Measurements from ENCODE around the gene LRRC39.

LRRC39 gene

GRCh38 chr1:100146958-100147357 lies 31.1 kb downstream of the LRRC39 start:
- DNase-seq: no peak

GRCh38 chr1:100145116-100145515 lies 32.9 kb downstream of the LRRC39 start:
- DNase-seq: no peak

GRCh38 chr1:100142343-100142742 lies 35.7 kb downstream of the LRRC39 start:
- no peak for DNase-seq

GRCh38 chr1:100141192-100141591 lies 36.9 kb downstream of the LRRC39 start:
- DNase-seq: no peak

- DNase-seq: no peak
Observed at GRCh38 chr1:100137602-100138001, 40.5 kb downstream of the LRRC39 start.

GRCh38 chr1:100134872-100135271 lies 43.2 kb downstream of the LRRC39 start:
- DNase-seq: no peak

GRCh38 chr1:100132566-100133477 lies 45.2 kb downstream of the LRRC39 start, which contains the start of the genes SASS6 and TRMT13:
Gene SASS6 (minus strand): TSS chr1:100132930. CDS start chr1:100132814, 116 bp downstream.
Gene TRMT13 (plus strand): TSS chr1:100133163. CDS start chr1:100133169, 6 bp downstream.
- DNase-seq: peak; percentile 98

- no peak for DNase-seq
Observed at GRCh38 chr1:100131623-100132022, 46.4 kb downstream of the LRRC39 start.

DNA sequence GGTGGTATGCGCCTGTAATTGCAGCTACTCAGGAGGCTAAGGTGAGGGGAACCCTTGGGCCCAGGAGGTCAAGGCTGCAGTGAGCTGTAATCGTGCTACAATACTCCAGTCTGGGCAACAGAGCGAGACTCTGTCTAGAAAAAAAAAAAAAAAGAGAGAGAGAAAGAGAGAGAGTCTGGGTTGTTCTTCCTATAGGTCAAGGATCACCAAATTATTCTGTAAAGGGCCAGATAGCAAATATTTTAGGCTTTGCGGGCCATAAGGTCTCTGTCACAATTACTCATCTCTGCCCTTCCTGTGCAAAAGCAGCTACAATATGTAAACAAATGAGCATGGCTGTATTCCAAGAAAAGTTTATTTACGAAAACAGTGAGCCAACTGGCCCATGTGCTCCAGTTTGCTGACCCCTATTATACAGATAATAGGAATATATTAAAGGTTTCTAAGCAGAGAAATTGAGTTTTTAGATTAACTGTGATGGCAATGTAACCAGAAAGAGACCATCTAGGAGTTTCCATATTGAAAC lies 47.4 kb downstream of the LRRC39 start:
- no peak for DNase-seq

GRCh38 chr1:100127226-100127625 lies 50.8 kb downstream of the LRRC39 start:
- no peak for DNase-seq

DNA sequence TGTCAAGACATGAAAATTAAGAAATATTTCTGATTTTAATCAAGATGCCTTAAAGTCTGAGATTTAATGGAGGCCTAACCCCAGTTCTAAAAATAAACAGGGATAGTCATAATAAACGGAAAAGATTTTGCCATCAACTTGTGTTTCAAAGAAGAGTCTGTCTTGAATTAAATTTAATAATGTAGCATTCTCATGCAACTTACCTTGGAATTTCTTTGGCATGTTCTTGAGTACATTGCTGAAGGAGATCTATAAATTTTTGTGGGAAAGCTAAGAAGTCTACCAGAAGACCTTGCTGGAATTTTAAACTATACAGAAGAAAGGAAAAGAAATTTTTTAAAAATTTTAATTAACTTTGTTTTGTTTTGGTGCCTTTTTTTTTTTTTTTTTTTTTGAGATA lies 55.9 kb downstream of the LRRC39 start:
- no peak for DNase-seq

DNA sequence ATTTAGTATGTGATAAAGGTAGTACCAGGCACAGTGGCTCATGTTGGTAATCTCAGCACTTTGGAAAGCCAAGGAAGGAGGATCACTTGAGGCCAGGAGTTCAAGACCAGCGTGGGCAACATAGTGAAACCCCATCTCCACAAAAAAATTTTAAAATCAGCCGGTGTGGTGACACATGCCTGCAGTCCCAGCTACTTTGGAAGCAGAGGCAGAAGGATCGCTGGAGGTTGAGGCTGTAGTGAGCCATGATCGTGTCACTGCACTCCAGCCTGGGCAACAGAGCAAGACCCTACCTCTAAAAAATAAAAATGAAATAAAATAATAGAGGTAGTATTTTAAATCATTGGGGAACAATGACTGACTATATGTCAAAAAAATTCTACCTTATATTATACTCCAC lies 62.5 kb downstream of the LRRC39 start:
- DNase-seq: no peak

DNA sequence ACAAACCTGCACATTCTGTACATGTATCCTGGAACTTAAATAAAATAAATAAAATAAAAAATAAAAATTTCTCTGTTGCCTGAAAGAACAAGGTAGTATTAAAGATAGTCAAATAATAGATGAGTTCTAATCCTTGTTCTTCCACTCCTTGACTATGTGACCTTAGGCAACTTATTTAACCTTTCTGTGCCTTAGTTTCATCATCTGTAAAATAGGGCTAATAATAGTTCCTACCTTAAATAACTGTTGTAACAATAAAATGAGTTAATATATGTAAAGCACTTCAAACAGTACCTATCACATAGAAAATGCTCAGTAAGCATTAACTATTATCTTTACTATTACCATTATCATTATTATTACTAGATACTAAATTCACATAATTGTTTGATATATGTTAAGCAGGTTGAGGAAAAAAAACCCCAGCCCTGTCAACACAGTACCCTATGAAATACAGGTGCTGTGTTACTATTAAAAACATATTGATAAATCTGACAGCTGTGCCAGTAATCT lies 68.4 kb downstream of the LRRC39 start:
- DNase-seq: no peak

GRCh38 chr1:100107696-100108095 lies 70.4 kb downstream of the LRRC39 start:
- no peak for DNase-seq

GRCh38 chr1:100101564-100101963 lies 76.5 kb downstream of the LRRC39 start:
- no peak for DNase-seq

DNA sequence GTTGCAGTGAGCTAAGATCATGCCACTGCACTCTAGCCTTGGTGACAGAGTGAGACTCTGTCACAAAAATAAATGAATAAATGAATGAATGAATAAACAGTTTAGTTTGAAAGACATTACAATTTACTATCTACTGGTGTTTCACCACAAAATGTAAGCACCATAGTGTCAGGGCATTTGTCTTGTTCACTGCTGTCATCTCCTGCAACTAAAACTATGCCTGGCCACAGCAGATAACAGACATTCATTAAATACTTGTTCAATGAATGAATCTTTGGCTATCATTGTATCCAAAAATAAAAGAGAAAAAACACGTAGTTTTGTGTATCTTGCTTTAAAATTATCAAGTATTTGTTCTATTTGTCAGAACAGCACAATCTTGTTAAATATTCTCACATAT lies 77.9 kb downstream of the LRRC39 start:
- DNase-seq: no peak

All from suppressor macrophage treated with lipopolysaccharide for 4 hours (primary cell).